GM21619 (cell line): Measurements from ENCODE around the gene AKAP6.

Source experiments
- ATAC-seq: cut with Tn5 transposase; IDR thresholded peaks from one replicate; pipeline ENCODE4 v1.9.1; 2021; ENCODE audit not compliant: unreplicated experiment

Gene AKAP6

GRCh38 chr14:32329146-32329545 lies at the start of gene AKAP6:
Gene AKAP6 (plus strand): TSS chr14:32329298. CDS start chr14:32433494, 104,196 bp downstream.
- ATAC-seq, result no peak

GRCh38 chr14:32286602-32287001 lies 42.5 kb upstream of the AKAP6 start:
- ATAC-seq, result no peak

- ATAC-seq, result no peak
Measured at GRCh38 chr14:32296366-32296765, 32.7 kb upstream of the AKAP6 start.

GRCh38 chr14:32298346-32298745 lies 30.8 kb upstream of the AKAP6 start:
- no peak for ATAC-seq

- ATAC-seq, result no peak
Measured at GRCh38 chr14:32300136-32300535, 29.0 kb upstream of the AKAP6 start.

- ATAC-seq, result no peak
Measured at GRCh38 chr14:32303865-32304264, 25.2 kb upstream of the AKAP6 start.

GRCh38 chr14:32304296-32304695 lies 24.8 kb upstream of the AKAP6 start:
- ATAC-seq, result no peak

GRCh38 chr14:32306549-32306948 lies 22.5 kb upstream of the AKAP6 start:
- ATAC-seq, result no peak

GRCh38 chr14:32307881-32308582 lies 21.1 kb upstream of the AKAP6 start:
- ATAC-seq, result no peak

- ATAC-seq, result no peak
Measured at GRCh38 chr14:32310876-32311275, 18.2 kb upstream of the AKAP6 start.

- ATAC-seq, result no peak
Measured at GRCh38 chr14:32311294-32312009, 17.6 kb upstream of the AKAP6 start.

- ATAC-seq, result no peak
Measured at GRCh38 chr14:32312010-32312331, 17.1 kb upstream of the AKAP6 start.

GRCh38 chr14:32313844-32314376 lies 15.2 kb upstream of the AKAP6 start:
- no peak for ATAC-seq

GRCh38 chr14:32318087-32318795 lies 10.9 kb upstream of the AKAP6 start:
- ATAC-seq, result no peak

GRCh38 chr14:32319368-32320049 lies 9.6 kb upstream of the AKAP6 start:
- ATAC-seq, result no peak

- ATAC-seq, result no peak
Measured at GRCh38 chr14:32324601-32325000, 4.5 kb upstream of the AKAP6 start.

GRCh38 chr14:32327255-32327961 lies 1.7 kb upstream of the AKAP6 start:
- no peak for ATAC-seq

GRCh38 chr14:32329690-32330285 lies 690 bp downstream of the AKAP6 start:
- no peak for ATAC-seq

- ATAC-seq, result no peak
Measured at GRCh38 chr14:32330351-32331111, 1.4 kb downstream of the AKAP6 start.
